ENCODE results near the gene OBP2B.
A peak's percentile ranks its signal among the peaks of the same experiment; 100 is the strongest.
"Not testable (repeated sequence)": the region's sequence is repeated elsewhere in the genome, so short reads cannot be mapped to it uniquely, and the experiment has no call there.

The OBP2B gene

GRCh38 chr9:133238851-133239532, 29.9 kb upstream of the OBP2B start:
- Histone ChIP-seq H3K4me3 (ENCODE audit: insufficient read depth, low read length, poor library complexity, severe bottlenecking) (no peak overlapping the region), H3F3A (ENCODE audit: insufficient read depth) (no peaks in the 10 kb centered on the region), H3K9me2 (replicated peaks; ENCODE audit: insufficient read depth, low read length) (no peaks in the 10 kb centered on the region), H3K36me3 (ENCODE audit: low read length) (no peaks in the 10 kb centered on the region), H3K27me3 (ENCODE audit: low read length) (no peaks in the 10 kb centered on the region), H2AFZ (ENCODE audit: low read depth, low read length, severe bottlenecking) (no peak overlapping the region), H3K9me3 (ENCODE audit: insufficient read depth, low read length) (no peaks in the 10 kb centered on the region), H3K79me2 (ENCODE audit: insufficient read depth, low read length) (no peaks in the 10 kb centered on the region), H3K4me2 (ENCODE audit: low read depth, low read length, poor library complexity, severe bottlenecking) (no peak overlapping the region), H4K20me1 (ENCODE audit: low read depth, low read length) (no peaks in the 10 kb centered on the region), H3K9ac (ENCODE audit: low read length) (no peak overlapping the region), H3K27ac (ENCODE audit: low read depth, low read length) (no peak overlapping the region)
- TF ChIP-seq EZH2phosphoT487 (conservative IDR thresholded peaks at IDR 0.05; ENCODE audit: low read length) (no peak), CTCF (IDR thresholded peaks at IDR 0.05; ENCODE audit: insufficient read depth, low read length, poor library complexity, severe bottlenecking) (peak; percentile 42)

GRCh38 chr9:133238272-133238850, 29.3 kb upstream of the OBP2B start:
- H3K9ac ChIP-seq (ENCODE audit: low read length), result no peak overlapping the region
- TF ChIP-seq EZH2phosphoT487 (conservative IDR thresholded peaks at IDR 0.05; ENCODE audit: low read length) (no peak), CTCF (IDR thresholded peaks at IDR 0.05; ENCODE audit: insufficient read depth, low read length, poor library complexity, severe bottlenecking) (no peak)
- H3K27me3 ChIP-seq (ENCODE audit: low read length), result no peaks in the 10 kb centered on the region
- no peaks in the 10 kb centered on the region for H3K36me3 ChIP-seq (ENCODE audit: low read length)
- no peaks in the 10 kb centered on the region for H3F3A ChIP-seq (ENCODE audit: insufficient read depth)
- no peak overlapping the region for H3K4me2 ChIP-seq (ENCODE audit: low read depth, low read length, poor library complexity, severe bottlenecking)
- H3K9me3 ChIP-seq (ENCODE audit: insufficient read depth, low read length), result no peaks in the 10 kb centered on the region
- H3K9me2 ChIP-seq (replicated peaks; ENCODE audit: insufficient read depth, low read length), result no peaks in the 10 kb centered on the region
- no peaks in the 10 kb centered on the region for H3K79me2 ChIP-seq (ENCODE audit: insufficient read depth, low read length)
- no peak overlapping the region for H3K27ac ChIP-seq (ENCODE audit: low read depth, low read length)
- H3K4me3 ChIP-seq (ENCODE audit: insufficient read depth, low read length, poor library complexity, severe bottlenecking), result no peak overlapping the region
- H4K20me1 ChIP-seq (ENCODE audit: low read depth, low read length), result no peaks in the 10 kb centered on the region
- no peak overlapping the region for H2AFZ ChIP-seq (ENCODE audit: low read depth, low read length, severe bottlenecking)

- Histone ChIP-seq H3K9ac (ENCODE audit: low read length) (no peak overlapping the region), H3K27me3 (ENCODE audit: low read length) (no peaks in the 10 kb centered on the region), H3K4me2 (ENCODE audit: low read depth, low read length, poor library complexity, severe bottlenecking) (no peak overlapping the region), H3K27ac (ENCODE audit: low read depth, low read length) (no peak overlapping the region), H4K20me1 (ENCODE audit: low read depth, low read length) (no peaks in the 10 kb centered on the region), H3K9me2 (replicated peaks; ENCODE audit: insufficient read depth, low read length) (no peaks in the 10 kb centered on the region), H2AFZ (ENCODE audit: low read depth, low read length, severe bottlenecking) (no peak overlapping the region), H3K4me3 (ENCODE audit: insufficient read depth, low read length, poor library complexity, severe bottlenecking) (no peak overlapping the region), H3K79me2 (ENCODE audit: insufficient read depth, low read length) (no peaks in the 10 kb centered on the region), H3K36me3 (ENCODE audit: low read length) (no peaks in the 10 kb centered on the region), H3K9me3 (ENCODE audit: insufficient read depth, low read length) (no peaks in the 10 kb centered on the region), H3F3A (ENCODE audit: insufficient read depth) (no peaks in the 10 kb centered on the region)
- no peak for TF ChIP-seq CTCF (IDR thresholded peaks at IDR 0.05; ENCODE audit: insufficient read depth, low read length, poor library complexity, severe bottlenecking)
- TF ChIP-seq EZH2phosphoT487 (conservative IDR thresholded peaks at IDR 0.05; ENCODE audit: low read length), result no peak
Observed at GRCh38 chr9:133237035-133237731, 28.1 kb upstream of the OBP2B start.

GRCh38 chr9:133236291-133237034, 27.4 kb upstream of the OBP2B start:
- H3K9me3 ChIP-seq (ENCODE audit: insufficient read depth, low read length); H3K27me3 ChIP-seq (ENCODE audit: low read length); H3K27ac ChIP-seq (ENCODE audit: low read depth, low read length); H4K20me1 ChIP-seq (ENCODE audit: low read depth, low read length); H3K9me2 ChIP-seq (replicated peaks; ENCODE audit: insufficient read depth, low read length); H3F3A ChIP-seq (ENCODE audit: insufficient read depth); H2AFZ ChIP-seq (ENCODE audit: low read depth, low read length, severe bottlenecking); H3K9ac ChIP-seq (ENCODE audit: low read length); H3K79me2 ChIP-seq (ENCODE audit: insufficient read depth, low read length); H3K4me3 ChIP-seq (ENCODE audit: insufficient read depth, low read length, poor library complexity, severe bottlenecking); H3K4me2 ChIP-seq (ENCODE audit: low read depth, low read length, poor library complexity, severe bottlenecking); H3K36me3 ChIP-seq (ENCODE audit: low read length): not testable (repeated sequence)
